SK-N-MC (cell line): ENCODE data around the gene OR2T2.
"Not testable (repeated sequence)": the region's sequence is repeated elsewhere in the genome, so short reads cannot be mapped to it uniquely, and the experiment has no call there.

Source experiments
- DNase-seq: peaks from one replicate; pipeline ENCODE4 v3.0.0-alpha.2; 2011; ENCODE audit warnings: low read depth, low spot score
- H3K27ac ChIP-seq: fragments of 200-600 bp; sonication (generic); 2 replicates; pipeline ENCODE4 v1.5.1; 2016; ENCODE audit warnings: mixed run types
- H3K36me3 ChIP-seq: fragments of 200-600 bp; sonication (generic); 2 replicates; pipeline ENCODE4 v1.6.1; 2017; ENCODE audit warnings: antibody characterized with exemption, low read length, mixed read lengths; ENCODE audit not compliant: insufficient read depth
- H3K4me3 ChIP-seq: fragments of 200-600 bp; sonication (generic); 2 replicates; pipeline ENCODE4 v1.5.1; 2016
- H3K9ac ChIP-seq: fragments of 200-600 bp; sonication (generic); 2 replicates; pipeline ENCODE4 v1.8.0; 2017; ENCODE audit warnings: mixed run types, mixed read lengths; ENCODE audit not compliant: insufficient read length
- H3K9me3 ChIP-seq: fragments of 200-600 bp; sonication (generic); 2 replicates; pipeline ENCODE4 v1.6.1; 2017; ENCODE audit warnings: low read depth, mild to moderate bottlenecking, antibody characterized with exemption, low read length, moderate library complexity, mixed read lengths
- EZH2 ChIP-seq: fragments of 200-600 bp; sonication (generic); IDR thresholded peaks from one replicate; pipeline ENCODE4 v1.6.1; 2017; ENCODE audit warnings: antibody characterized with exemption
- FOXP2 ChIP-seq: optimal IDR thresholded peaks from 2 replicates; pipeline ENCODE3; 2011; ENCODE audit warnings: mild to moderate bottlenecking, moderate library complexity; ENCODE audit not compliant: insufficient read depth; ENCODE audit errors: extremely low read length, control extremely low read depth
- POLR2AphosphoS5 ChIP-seq: IDR thresholded peaks from 2 replicates; pipeline ENCODE4 v1.6.1; 2012; ENCODE audit warnings: mild to moderate bottlenecking, low read depth, low read length, borderline replicate concordance

OR2T2 gene, protein sequence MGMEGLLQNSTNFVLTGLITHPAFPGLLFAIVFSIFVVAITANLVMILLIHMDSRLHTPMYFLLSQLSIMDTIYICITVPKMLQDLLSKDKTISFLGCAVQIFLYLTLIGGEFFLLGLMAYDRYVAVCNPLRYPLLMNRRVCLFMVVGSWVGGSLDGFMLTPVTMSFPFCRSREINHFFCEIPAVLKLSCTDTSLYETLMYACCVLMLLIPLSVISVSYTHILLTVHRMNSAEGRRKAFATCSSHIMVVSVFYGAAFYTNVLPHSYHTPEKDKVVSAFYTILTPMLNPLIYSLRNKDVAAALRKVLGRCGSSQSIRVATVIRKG

DNA sequence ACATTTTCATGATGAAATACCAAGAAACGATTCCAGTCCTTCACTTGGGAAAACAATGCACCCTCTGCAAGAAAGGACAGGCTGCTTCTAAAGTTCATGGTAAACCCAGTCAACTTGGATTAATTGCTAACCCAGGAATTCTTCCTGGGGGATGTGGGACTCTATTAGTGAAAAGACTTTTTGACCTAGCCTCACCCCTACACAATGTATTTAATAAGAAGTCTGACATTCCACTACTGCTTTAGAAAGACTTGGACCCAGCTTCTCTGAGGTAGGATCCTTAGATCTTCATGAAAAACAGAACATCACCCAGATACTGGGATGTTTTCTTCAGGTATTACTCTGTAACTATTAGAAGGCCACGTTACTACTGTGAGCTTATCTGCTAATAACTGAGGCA lies at the start of gene OR2T2:
Gene OR2T2 (plus strand): TSS at position 239 of the 400 bp plus-strand sequence. CDS start 7,161 bp downstream, outside the sequence.
- not testable (repeated sequence) for H3K36me3 ChIP-seq, H3K27ac ChIP-seq, H3K9ac ChIP-seq, H3K9me3 ChIP-seq, H3K4me3 ChIP-seq, DNase-seq

DNA sequence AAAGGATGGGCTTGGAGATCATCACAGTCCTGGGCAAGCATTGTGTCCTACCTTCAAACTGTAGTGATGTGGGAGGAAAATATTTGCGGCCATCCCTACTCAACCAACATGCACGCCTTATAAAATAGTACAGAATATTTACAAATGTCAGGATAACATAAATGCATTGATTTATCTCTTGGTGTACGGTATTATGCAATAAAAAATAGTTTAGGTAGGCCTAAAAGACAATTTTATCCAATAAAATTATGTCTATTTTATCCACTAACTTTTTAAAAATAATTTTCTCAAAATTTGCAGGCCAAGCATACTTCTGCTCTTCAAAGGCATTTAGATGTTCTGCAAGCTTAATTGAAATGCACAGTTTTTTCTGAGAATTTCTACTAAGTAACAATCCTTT lies 42.7 kb upstream of the OR2T2 start, which contains the start of gene OR2T1:
Gene OR2T1 (plus strand): TSS at position 301 of the 400 bp plus-strand sequence. CDS start 3,100 bp downstream, outside the sequence.
- Histone ChIP-seq H3K4me3 (no peak within 1 kb of the TSS), H3K9ac (no peak within 1 kb of the TSS), H3K36me3 (no peaks in the 10 kb centered on the region), H3K27ac (no peak within 1 kb of the TSS), H3K9me3 (0 out of 2 replicates have a peak, but pooled peaks cover 2% of the 10 kb centered on the region)
- TF ChIP-seq POLR2AphosphoS5, result no peak
- TF ChIP-seq EZH2, result no peak
- TF ChIP-seq FOXP2, result no peak
- DNase-seq, result no peak

DNA sequence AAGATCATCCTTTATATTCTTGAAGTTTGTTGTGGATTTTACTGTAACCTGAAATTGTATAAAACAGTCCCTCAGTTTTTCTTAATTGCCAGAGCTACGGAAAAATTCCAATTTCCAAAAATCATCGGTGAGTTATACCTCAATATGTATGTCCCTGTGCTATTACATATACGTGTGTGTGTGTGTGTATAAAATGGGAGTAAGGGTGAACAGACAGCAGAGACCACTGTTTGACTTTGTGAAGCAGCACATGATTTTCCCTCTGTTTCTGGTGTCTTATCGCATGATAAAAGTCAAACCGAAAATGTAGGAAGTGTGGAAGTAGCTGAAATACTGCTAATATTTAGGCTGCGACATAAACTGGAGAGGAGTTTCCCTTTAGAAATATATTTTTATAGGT lies 41.4 kb upstream of the OR2T2 start:
- Histone ChIP-seq H3K9ac (no peak overlapping the region), H3K9me3 (0 out of 2 replicates have a peak, but pooled peaks cover 2% of the 10 kb centered on the region), H3K27ac (no peak overlapping the region), H3K4me3 (no peak overlapping the region), H3K36me3 (no peaks in the 10 kb centered on the region)
- TF ChIP-seq EZH2, result no peak
- TF ChIP-seq POLR2AphosphoS5, result no peak
- no peak for TF ChIP-seq FOXP2
- DNase-seq, result peak; percentile 47

DNA sequence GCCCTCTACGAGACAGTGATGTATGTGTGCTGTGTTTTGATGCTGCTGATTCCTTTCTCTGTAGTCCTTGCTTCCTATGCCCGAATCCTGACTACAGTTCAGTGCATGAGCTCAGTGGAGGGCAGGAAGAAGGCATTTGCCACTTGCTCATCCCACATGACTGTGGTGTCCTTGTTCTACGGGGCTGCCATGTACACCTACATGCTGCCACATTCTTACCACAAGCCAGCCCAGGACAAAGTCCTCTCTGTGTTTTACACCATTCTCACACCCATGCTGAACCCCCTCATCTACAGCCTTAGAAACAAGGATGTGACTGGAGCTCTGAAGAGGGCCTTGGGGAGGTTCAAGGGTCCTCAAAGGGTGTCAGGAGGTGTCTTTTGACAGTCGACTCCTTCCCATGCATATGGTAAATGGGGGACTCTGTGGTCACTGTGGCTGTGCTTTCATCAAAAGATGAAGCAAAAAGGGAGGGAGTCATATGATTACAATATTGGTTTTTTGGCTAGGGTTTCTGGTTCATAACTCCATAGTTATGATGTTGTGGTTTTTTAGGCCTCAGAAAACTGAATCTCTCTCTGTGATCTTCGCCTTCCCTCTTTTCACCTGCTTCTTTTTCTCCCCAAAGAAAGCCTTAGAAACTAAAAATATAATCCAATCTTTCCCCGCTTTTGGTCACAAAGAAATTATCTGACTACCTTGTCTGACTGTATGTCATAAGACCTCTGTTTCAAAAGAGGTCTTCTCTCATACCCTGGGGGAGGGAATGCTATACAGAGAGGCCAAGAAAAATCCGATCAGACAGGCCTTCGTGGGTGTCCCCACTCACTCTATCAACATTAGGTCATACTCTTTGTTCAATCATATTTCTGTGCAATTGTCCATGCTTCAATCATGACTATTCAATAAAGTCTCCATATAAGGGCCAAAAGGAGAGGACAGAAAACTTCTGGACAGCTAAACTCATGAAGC lies 38.4 kb upstream of the OR2T2 start:
- no peak for TF ChIP-seq POLR2AphosphoS5
- TF ChIP-seq EZH2, result no peak
- TF ChIP-seq FOXP2, result no peak
- no peaks in the 10 kb centered on the region for H3K36me3 ChIP-seq
- DNase-seq, result no peak
- H3K4me3 ChIP-seq, result no peak overlapping the region
- H3K9ac ChIP-seq, result no peak overlapping the region
- H3K27ac ChIP-seq, result no peak overlapping the region
- H3K9me3 ChIP-seq, result 0 out of 2 replicates have a peak, but pooled peaks cover 2% of the 10 kb centered on the region

DNA sequence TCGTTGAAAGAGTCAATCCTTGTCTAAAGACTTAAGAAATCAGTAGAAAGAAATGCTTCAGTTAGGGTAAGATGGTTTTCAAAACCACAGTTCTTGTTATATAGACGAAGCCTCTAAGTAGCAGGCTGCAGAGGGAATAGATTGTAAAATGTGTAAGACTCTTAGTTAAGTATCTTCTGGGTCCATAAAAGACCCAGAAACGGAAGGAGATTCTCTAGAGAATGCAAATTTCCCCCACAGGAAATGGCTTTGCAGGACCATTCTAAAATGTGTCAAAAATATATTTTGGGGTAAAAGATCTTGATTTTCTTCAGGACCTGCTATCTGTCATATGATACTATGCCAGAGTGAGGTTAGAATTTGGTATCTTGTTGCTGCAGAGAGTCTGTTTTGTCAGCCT lies 29.2 kb upstream of the OR2T2 start:
- Histone ChIP-seq H3K4me3 (no peak overlapping the region), H3K27ac (no peak overlapping the region), H3K9me3 (peaks cover 4% of the 10 kb centered on the region; the same call in 1 of the 2 replicates), H3K9ac (no peak overlapping the region), H3K36me3 (no peaks in the 10 kb centered on the region)
- TF ChIP-seq EZH2 (no peak), FOXP2 (no peak), POLR2AphosphoS5 (no peak)
- DNase-seq, result no peak

DNA sequence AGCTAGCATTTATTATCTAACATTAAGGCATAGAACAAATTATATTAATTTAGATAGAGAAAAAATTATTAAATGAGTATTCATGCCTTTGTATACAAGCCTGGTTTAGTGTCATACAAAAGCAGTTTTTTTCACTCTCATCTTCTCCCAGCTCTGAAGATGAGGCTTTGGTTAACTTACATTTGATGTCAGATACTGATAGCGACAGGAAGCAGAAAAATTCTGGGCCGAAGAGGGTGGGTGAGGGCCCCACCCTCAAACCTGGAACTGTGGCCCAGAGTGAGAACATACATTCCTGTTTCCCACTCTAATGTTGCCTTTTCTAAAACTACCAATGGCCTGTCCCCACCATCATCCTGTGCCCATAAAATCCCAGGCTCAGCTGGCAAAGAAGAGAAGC lies 27.6 kb upstream of the OR2T2 start:
- no peaks in the 10 kb centered on the region for H3K36me3 ChIP-seq
- peaks cover 4% of the 10 kb centered on the region; the same call in 1 of the 2 replicates for H3K9me3 ChIP-seq
- no peak overlapping the region for H3K9ac ChIP-seq
- H3K27ac ChIP-seq, result no peak overlapping the region
- no peak overlapping the region for H3K4me3 ChIP-seq
- TF ChIP-seq EZH2 (no peak), POLR2AphosphoS5 (no peak), FOXP2 (no peak)
- DNase-seq, result no peak

DNA sequence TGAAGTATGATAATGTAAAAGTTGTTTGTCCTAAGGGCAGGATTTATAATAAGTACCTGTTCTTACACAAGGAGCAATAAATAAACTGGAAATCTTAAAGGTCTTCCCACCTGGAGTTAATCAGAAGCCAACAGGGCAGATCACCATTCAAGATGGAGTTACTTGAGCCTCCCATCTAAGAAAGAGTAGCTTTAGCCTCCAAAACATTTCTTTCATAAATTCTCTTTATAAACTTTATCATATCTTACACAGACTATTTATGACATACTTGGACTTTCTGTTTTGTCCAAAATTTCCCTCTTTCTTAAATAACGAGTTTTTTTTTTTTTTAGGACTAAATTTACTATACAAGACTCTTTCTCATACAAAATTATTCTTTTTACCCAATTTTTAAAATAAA lies 24.1 kb upstream of the OR2T2 start:
- no peak for DNase-seq
- Histone ChIP-seq H3K36me3 (no peaks in the 10 kb centered on the region), H3K27ac (no peak overlapping the region), H3K9ac (no peak overlapping the region), H3K4me3 (no peak overlapping the region), H3K9me3 (peaks cover 4% of the 10 kb centered on the region; the same call in 1 of the 2 replicates)
- TF ChIP-seq FOXP2 (no peak), POLR2AphosphoS5 (no peak), EZH2 (no peak)

DNA sequence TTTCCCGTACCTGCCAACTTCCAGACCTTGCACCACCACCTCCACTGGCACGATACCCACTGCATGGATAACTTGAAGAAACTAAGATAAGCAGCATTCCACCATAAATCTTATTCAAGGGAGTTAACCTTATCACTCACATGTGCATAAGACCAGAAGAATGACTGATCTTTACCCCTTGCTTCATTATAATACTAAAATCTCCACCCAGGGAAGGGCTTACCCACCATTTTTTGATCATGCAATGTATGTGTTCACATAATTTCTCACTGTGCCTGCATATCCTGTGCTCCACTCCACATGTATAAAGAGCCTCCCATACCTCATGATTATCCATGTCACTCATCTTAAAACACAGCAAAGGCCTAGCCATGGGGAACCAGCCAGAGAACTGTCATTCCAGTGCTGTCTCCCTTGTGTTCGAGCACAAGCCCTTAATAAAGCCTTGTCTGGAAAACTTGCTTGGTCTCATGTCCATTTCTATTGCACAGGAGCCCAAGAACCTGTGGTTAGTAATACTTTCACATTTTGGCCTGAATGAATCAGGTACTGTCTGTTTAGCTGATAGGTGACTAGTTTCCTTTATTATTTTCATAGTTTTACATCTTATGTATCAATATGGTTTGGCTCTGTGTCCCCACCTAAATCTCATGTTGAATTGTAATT lies 17.8 kb upstream of the OR2T2 start:
- not testable (repeated sequence) for H3K9me3 ChIP-seq, H3K27ac ChIP-seq

DNA sequence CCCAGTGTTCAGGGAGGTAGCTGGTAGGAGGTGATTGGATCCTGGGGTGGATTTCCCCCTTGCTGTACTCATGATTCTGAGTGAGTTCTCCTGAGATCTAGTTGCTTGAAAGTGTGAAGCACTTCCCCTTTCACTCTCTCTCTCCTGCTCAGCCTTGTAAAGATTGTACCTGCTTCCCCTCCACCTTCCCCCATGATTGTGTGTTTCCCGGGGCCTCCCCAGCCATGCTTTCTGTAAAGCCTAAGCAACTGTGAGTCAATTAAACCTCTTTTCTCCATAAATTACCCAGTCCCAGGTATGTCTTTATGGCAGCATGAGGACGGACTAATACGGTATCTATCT lies 17.3 kb upstream of the OR2T2 start:
- H3K9ac ChIP-seq, H3K9me3 ChIP-seq, H3K27ac ChIP-seq, H3K4me3 ChIP-seq, DNase-seq, H3K36me3 ChIP-seq: not testable (repeated sequence)

More for the DNA sequence above, 17.8 kb upstream of the OR2T2 start:
- not testable (repeated sequence) for DNase-seq, H3K9ac ChIP-seq, H3K36me3 ChIP-seq, H3K4me3 ChIP-seq

DNA sequence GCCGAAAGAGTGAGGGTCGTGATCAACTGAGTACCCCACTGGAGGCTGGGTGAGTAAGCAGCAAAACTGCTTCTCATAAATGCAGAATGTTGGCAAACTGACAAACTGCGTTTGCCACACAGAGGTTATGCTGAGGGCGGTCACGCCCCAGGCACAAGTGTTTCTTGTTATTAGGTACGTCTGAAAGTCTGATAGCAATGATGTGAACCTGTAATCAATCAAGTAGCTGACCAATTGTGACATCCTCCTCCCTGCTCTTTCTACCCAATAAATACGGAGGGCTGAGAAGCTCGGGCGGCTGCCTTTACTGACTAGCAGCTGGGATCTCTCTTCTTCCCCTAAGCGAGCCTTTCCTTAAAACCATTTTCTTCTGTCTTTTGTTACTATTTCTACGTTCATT lies 13.8 kb upstream of the OR2T2 start:
- not testable (repeated sequence) for DNase-seq, H3K4me3 ChIP-seq, H3K27ac ChIP-seq, H3K36me3 ChIP-seq, H3K9me3 ChIP-seq, H3K9ac ChIP-seq

DNA sequence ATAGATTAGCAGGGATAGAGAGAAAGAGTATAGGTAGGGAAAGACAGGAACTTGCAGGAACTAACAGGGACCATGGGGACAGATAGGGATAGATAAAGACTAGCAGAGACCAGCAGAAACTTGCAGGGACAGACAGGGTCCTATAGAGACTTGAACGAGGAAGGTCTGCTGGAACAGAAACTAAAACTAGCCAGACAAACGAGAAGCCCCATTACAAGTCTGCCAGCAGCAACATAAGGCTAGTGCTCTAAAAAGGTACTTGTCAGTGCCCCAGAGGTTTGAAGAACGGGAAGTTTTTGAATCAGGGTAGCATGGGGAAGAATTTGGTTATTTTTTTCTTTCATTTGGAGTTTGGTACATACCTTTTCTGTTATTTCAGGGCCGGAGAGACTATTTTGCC lies 13.2 kb upstream of the OR2T2 start:
- not testable (repeated sequence) for H3K4me3 ChIP-seq, H3K9ac ChIP-seq, H3K27ac ChIP-seq, H3K36me3 ChIP-seq, DNase-seq, H3K9me3 ChIP-seq
